Prostate gland (tissue), 2 donors: ENCODE results near the gene FASLG.

Source experiments
- CTCF ChIP-seq, 4 experiments: fragments of 200-600 bp in 2 of 4; fragments of 450-650 bp in 2 of 4; sonication (generic) in 2 of 4; IDR thresholded peaks; 1 replicate in 3 of 4; 2 replicates in 1 of 4; pipeline ENCODE4 v1.5.1; 2016 to 2019; ENCODE audit warnings: antibody characterized with exemption in 4 of 4, mild to moderate bottlenecking in 2 of 4, moderate library complexity in 2 of 4
- POLR2A ChIP-seq: fragments of 450-650 bp; IDR thresholded peaks from one replicate; pipeline ENCODE4 v1.6.1; 2016; ENCODE audit warnings: antibody characterized with exemption, mild to moderate bottlenecking
- POLR2AphosphoS5 ChIP-seq: sonication (generic); formaldehyde crosslinking; IDR thresholded peaks from one replicate; pipeline ENCODE4 v1.6.1; 2017; ENCODE audit warnings: antibody characterized with exemption

- TF ChIP-seq CTCF (IDR thresholded peaks at IDR 0.05) (no peak), POLR2A (no peak), POLR2AphosphoS5 (no peak)
These were observed 27.2 kb downstream of the FASLG start for GRCh38 chr1:172686143-172686542.
